Activated T-helper 1 cell treated with anti-CD3 and anti-CD28 coated beads, Interleukin-12 subunit alpha, Interleukin-12 subunit beta, Interleukin-2, Interleukin-4 antibody, amounts not matched to agents 30 ng/mL and 10 ng/mL and 1 ng/mL, durations not matched to agents 14 hours and 24 hours and 36 hours (primary cell): Measurements from ENCODE around the gene DYNC2H1. TPM values are rescaled to one million over a fixed set of nuclear protein-coding genes. Genes with fewer than 3 reads are reported as not detected.

ENCODE experiments used
- DNase-seq: peaks from one replicate; pipeline ENCODE4 v3.0.0; 2021; ENCODE audit warnings: low spot score
- H3K27ac Mint-ChIP-seq: one replicate; pipeline ENCODE4 v1.8.0; 2021; ENCODE audit warnings: mild to moderate bottlenecking, mixed read lengths
- H3K27me3 Mint-ChIP-seq: one replicate; pipeline ENCODE4 v1.8.0; 2022; ENCODE audit warnings: mild to moderate bottlenecking, moderate library complexity, mixed read lengths; ENCODE audit not compliant: insufficient read depth
- H3K36me3 Mint-ChIP-seq: one replicate; pipeline ENCODE4 v1.8.0; 2021; ENCODE audit warnings: low read depth, mixed read lengths
- H3K4me1 Mint-ChIP-seq: one replicate; pipeline ENCODE4 v1.8.0; 2021; ENCODE audit warnings: low read depth, mixed read lengths
- H3K4me3 Mint-ChIP-seq: one replicate; pipeline ENCODE4 v1.8.0; 2021; ENCODE audit warnings: mild to moderate bottlenecking, moderate library complexity, mixed read lengths
- H3K9me3 Mint-ChIP-seq: one replicate; pipeline ENCODE4 v1.8.0; 2021; ENCODE audit warnings: mixed read lengths
- intact Hi-C: fragments of 100-400 bp; cut with micrococcal nuclease; formaldehyde crosslinking; loops from one replicate; pipeline ENCODE4 v1.15.1; 2024
- total RNA-seq: library from RNA; stranded (reverse); gene quantifications from 2 replicates; pipeline ENCODE4 v1.2.3, GENCODE V29; 2022

Gene DYNC2H1
- total RNA-seq, 1 donor from 2014 or later: 1.1 TPM

DNA sequence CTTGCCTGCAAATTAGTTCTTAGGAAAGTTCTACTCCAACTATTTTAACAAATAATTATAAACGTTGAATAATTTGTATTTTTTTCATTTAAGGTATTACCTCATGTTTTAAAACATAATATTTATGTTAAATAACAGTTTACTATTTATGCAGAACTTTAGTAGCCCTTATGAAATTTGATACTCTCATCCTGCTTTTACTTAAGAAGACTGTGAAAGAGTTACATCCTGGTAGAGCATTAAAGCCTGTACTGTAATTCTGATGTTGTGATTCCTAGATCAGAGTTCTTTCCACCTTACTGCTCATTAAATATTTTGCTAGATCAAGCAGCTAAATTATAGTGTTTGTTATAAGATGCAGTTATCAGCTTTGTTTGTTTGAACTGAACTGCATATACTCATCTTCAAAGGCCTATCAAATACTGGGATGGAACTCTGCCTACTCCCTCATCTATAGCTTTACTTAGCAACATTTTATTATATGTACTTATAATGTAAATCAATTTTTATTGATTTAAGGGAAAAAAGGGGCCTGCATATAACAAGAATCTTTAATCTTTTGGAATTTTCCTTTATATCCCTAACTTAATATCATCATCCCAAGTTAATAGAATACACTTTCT is 304.2 kb downstream of the DYNC2H1 start:
- no peak for DNase-seq
- no peak overlapping the region for H3K27ac Mint-ChIP-seq
- no peaks in the 10 kb centered on the region for H3K27me3 Mint-ChIP-seq
- H3K4me3 Mint-ChIP-seq: no peak overlapping the region
- no peaks in the 10 kb centered on the region for H3K36me3 Mint-ChIP-seq
- no peaks in the 10 kb centered on the region for H3K9me3 Mint-ChIP-seq
- intact Hi-C loops: no loop called here
- H3K4me1 Mint-ChIP-seq: no peaks in the 10 kb centered on the region

DNA sequence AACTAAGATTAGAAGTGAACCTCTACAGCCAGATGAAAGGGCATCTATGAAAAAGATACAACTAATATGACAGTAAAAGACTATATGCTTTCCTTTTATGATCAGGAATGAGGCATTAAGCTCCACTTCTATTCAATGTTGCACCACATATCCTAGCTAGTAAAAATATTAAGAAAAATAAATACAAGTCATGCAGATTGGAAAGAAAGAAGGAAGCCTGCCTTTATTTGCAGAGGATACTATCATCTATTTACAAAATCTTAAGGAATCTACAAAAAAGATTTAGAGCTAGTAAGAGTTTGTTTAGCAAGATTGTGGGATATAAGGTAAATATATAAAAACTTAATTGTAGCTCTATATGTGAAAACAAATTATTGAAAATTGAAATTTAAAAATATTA is 308.8 kb downstream of the DYNC2H1 start:
- H3K36me3 Mint-ChIP-seq: no peaks in the 10 kb centered on the region
- no peak for DNase-seq
- no peak overlapping the region for H3K4me3 Mint-ChIP-seq
- no peak overlapping the region for H3K27ac Mint-ChIP-seq
- H3K9me3 Mint-ChIP-seq: peaks cover 4% of the 10 kb centered on the region
- no peaks in the 10 kb centered on the region for H3K4me1 Mint-ChIP-seq
- intact Hi-C loops: no loop called here
- no peaks in the 10 kb centered on the region for H3K27me3 Mint-ChIP-seq

DNA sequence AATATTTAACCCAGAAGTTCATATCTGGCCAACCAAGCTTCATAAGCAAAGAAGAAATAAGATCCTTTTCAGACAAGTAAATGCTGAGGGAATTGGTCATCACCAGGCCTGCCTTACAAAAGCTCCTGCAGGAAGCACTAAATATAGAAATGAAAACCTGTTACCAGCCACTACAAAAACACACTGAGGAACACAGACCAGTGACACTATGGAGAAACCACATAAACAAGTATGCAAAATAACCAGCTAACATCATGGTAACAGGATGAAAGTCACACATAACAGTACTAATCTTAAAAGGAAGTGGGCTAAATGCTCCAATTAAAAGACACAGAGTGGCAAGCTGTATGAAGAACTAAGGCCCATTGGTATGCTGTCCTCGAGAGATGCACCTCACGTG is 311.4 kb downstream of the DYNC2H1 start:
- Mint-ChIP-seq H3K4me3 (no peak overlapping the region), H3K4me1 (no peaks in the 10 kb centered on the region), H3K36me3 (no peaks in the 10 kb centered on the region), H3K27ac (no peak overlapping the region), H3K27me3 (no peaks in the 10 kb centered on the region), H3K9me3 (peaks cover 4% of the 10 kb centered on the region)
- DNase-seq: no peak
- intact Hi-C loops: no loop called here

DNA sequence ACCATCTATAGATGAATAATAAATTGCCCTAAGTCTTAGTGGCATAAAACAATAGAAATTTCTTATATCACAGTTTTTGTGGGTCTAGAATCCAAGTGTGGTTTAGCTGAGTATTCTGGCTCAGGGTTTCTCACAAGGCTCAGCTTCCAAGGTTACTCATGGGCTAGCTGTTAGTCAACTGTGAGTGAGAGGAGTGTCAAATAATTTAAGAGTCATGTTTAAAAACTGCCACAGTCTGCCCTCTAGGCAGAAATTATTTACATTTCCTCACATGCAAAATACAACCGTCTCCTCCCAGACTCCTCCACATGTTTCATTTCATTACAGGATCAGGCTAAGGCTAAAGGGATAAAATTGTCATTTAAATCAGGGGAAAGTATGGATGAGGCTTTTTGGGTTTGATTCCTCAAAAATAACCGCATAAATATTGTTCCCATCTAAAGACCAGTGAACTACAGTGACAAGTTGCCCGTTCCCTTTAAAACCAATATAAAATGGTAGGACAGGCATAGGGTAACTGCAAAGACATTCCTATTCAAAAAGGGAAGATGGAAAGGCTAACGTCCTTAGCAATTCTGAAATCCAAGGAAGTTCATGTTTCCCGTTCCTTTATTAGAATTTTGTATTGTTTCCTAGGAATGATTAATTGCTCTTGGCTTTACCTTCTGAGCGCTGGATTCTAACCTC is 324.3 kb downstream of the DYNC2H1 start:
- no peaks in the 10 kb centered on the region for H3K4me1 Mint-ChIP-seq
- H3K4me3 Mint-ChIP-seq: no peak overlapping the region
- no peaks in the 10 kb centered on the region for H3K36me3 Mint-ChIP-seq
- no peak overlapping the region for H3K27ac Mint-ChIP-seq
- no peaks in the 10 kb centered on the region for H3K27me3 Mint-ChIP-seq
- no peak for DNase-seq
- no peaks in the 10 kb centered on the region for H3K9me3 Mint-ChIP-seq
- intact Hi-C loops: no loop called here

DNA sequence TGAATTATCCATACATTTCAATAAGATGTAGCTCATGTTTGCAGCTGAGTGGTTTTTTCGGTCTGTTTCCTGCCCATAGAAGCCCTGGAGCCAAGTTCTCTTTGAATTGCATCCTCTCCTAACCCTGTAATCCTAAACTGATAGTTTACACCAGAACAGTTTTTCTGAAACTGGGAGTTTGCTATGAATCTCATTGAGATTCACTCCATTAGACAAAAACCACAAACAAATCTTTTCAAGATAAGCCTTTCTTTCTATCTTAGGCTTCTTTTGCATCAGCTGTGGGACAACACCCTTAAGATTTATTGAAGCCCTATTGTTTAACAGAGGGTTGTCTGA is 324.8 kb downstream of the DYNC2H1 start:
- H3K4me3 Mint-ChIP-seq: no peak overlapping the region
- intact Hi-C loops: no loop called here
- no peak overlapping the region for H3K27ac Mint-ChIP-seq
- no peaks in the 10 kb centered on the region for H3K27me3 Mint-ChIP-seq
- no peaks in the 10 kb centered on the region for H3K9me3 Mint-ChIP-seq
- no peaks in the 10 kb centered on the region for H3K36me3 Mint-ChIP-seq
- H3K4me1 Mint-ChIP-seq: no peaks in the 10 kb centered on the region
- no peak for DNase-seq

DNA sequence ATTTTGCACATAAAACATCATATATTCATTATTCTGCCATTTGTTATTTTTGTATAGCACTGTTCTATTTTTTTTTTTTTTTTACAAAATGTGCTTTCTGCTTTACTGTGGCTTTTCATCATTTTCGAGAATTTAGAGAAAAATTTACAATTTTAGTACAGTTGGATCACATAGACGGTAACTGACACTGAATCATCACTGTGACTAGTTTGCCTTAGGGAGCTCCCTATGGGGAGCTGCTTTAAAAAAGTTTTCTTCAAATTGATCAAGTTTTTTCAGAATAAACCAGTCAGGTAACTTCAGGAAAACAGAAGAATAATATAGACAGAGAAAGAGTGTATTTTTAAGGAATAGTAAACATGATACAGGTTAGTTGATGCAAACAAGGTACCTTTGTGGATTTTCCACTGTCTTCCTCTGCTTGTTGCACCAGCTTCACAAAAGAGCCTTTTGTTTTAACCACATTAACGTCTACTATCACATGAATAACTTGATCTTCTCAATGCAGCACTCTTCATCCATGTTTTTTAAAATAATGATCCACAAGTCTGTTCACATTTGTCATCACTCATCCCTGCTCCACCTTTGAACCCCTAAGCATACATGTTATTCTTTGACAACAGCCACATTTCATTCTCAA is 327.0 kb downstream of the DYNC2H1 start:
- Mint-ChIP-seq H3K36me3 (no peaks in the 10 kb centered on the region), H3K27ac (no peak overlapping the region), H3K9me3 (no peaks in the 10 kb centered on the region), H3K4me3 (no peak overlapping the region), H3K27me3 (no peaks in the 10 kb centered on the region), H3K4me1 (no peaks in the 10 kb centered on the region)
- DNase-seq: no peak
- intact Hi-C loops: no loop called here

DNA sequence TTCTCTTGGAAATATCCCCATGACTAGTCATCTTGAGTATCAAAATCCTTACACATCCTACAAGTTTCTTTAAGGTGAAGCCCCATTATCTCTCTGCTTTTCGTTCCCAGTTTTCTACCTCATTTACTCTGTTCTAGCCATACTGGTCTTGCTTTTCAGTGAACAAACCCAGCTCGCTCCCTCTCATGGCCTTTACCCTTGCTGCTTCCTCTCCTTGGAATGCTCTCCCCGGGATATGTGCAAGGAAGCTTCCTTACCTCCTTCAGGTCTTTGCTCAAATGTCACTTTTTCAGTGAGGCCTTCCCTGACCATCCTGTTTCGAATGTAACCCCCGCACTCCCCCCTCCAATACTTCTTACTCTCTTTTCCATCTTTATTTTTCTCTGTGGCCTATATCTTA is 331.8 kb downstream of the DYNC2H1 start:
- no peak overlapping the region for H3K27ac Mint-ChIP-seq
- no peaks in the 10 kb centered on the region for H3K4me1 Mint-ChIP-seq
- no peaks in the 10 kb centered on the region for H3K36me3 Mint-ChIP-seq
- H3K4me3 Mint-ChIP-seq: no peak overlapping the region
- H3K27me3 Mint-ChIP-seq: no peaks in the 10 kb centered on the region
- H3K9me3 Mint-ChIP-seq: no peaks in the 10 kb centered on the region
- no peak for DNase-seq
- intact Hi-C loops: no loop called here

DNA sequence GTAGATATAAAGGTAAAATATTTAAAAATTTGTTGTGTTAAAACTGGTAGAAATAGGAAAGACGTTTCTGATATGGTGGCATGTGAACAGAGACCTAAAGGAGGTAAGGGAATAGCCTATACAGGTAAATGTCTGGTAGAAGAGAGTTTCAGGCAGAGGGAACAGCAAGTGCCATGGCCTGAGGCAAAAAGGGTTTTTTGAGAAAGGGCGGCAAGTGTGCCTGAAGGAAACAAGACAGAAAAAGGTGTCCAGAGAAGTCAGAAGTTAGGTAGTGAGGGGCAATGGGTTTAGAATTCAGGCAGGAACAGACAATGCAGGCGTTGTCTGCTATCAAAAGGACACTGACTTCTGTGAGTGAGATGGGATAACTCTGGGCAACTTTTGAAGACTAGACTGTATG is 339.7 kb downstream of the DYNC2H1 start:
- Mint-ChIP-seq H3K4me1 (no peaks in the 10 kb centered on the region), H3K4me3 (no peak overlapping the region), H3K36me3 (no peaks in the 10 kb centered on the region), H3K27me3 (no peaks in the 10 kb centered on the region), H3K27ac (no peak overlapping the region), H3K9me3 (no peaks in the 10 kb centered on the region)
- intact Hi-C loops: no loop called here
- no peak for DNase-seq

DNA sequence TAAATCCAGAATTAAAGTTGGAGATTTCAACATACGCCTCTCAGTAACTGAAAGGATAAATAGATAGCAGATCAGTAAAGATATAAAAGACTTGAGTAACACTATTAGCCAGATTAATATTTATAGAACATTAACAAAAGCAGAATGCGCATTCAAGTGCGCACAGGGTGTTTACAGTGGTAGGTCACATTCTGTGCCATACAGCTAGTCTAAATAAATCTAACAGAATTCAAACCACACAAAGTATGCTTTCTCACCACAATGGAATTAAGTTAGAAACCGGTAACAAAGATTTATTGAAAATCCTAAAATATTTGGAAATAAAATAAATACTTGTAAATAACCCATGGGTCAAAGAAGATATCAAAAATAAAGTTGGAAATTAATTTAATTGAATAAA is 341.0 kb downstream of the DYNC2H1 start:
- Mint-ChIP-seq H3K4me3 (no peak overlapping the region), H3K4me1 (no peaks in the 10 kb centered on the region), H3K27ac (no peak overlapping the region), H3K27me3 (no peaks in the 10 kb centered on the region), H3K9me3 (no peaks in the 10 kb centered on the region), H3K36me3 (no peaks in the 10 kb centered on the region)
- intact Hi-C loops: no loop called here
- no peak for DNase-seq

DNA sequence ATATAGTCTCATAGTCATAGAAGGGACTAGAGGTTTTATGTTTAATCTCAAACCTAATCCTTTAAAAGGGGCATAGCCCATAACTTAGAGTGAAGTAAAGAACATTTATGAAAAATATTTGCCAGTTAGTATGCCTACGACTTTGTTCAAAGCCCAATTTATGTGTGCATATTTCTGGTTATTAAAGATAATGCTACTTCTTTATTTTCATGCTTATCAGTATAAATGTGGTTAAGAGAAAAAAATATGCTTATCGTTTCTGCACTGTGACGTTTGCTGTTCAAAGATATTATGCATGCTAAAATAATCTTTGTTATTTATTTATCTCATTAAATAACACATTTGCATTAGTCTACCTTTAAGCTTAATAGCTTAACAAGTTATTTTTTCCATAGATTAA is 343.9 kb downstream of the DYNC2H1 start:
- no peak overlapping the region for H3K4me3 Mint-ChIP-seq
- no peak overlapping the region for H3K27ac Mint-ChIP-seq
- no peak for DNase-seq
- H3K36me3 Mint-ChIP-seq: no peaks in the 10 kb centered on the region
- H3K27me3 Mint-ChIP-seq: no peaks in the 10 kb centered on the region
- H3K9me3 Mint-ChIP-seq: no peaks in the 10 kb centered on the region
- H3K4me1 Mint-ChIP-seq: no peaks in the 10 kb centered on the region
- intact Hi-C loops: no loop called here

DNA sequence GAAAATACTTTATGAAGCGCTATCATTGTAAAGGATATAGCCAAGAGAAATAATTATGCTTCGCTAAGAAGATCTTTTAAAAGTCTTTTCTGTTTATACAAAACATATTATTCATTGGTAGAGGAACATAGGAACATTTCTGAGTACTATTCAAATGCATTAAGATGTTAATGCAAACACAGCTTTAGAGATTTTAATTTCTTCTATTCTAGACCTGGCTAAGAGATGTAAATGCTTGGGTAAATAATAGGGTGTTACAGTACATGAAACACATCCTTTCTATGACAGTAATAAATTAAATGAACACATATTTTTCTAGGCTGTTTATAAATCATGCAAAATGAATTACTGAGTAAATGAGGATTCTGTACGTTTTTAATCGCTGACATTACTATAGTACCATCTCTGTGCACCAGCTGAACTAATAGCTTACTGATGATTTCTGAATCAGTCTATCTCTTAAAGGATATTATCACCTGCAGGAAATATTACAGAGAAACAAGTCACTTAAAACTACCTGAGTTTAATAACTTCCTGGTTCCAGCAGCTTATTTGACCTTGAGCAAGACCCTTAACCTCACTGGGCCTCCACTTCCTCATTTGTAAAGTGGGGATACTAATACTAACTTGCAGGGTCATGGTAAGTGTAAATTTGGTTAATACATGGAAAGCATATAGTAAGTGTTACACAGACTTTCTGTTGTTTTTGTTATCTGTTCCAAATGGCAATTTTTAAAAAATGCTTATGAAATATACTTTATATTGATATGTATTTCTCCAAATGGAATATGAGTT is 344.9 kb downstream of the DYNC2H1 start:
- Mint-ChIP-seq H3K4me3 (no peak overlapping the region), H3K4me1 (no peaks in the 10 kb centered on the region), H3K36me3 (no peaks in the 10 kb centered on the region), H3K27ac (no peak overlapping the region), H3K9me3 (no peaks in the 10 kb centered on the region), H3K27me3 (no peaks in the 10 kb centered on the region)
- intact Hi-C loops: no loop called here
- DNase-seq: no peak

DNA sequence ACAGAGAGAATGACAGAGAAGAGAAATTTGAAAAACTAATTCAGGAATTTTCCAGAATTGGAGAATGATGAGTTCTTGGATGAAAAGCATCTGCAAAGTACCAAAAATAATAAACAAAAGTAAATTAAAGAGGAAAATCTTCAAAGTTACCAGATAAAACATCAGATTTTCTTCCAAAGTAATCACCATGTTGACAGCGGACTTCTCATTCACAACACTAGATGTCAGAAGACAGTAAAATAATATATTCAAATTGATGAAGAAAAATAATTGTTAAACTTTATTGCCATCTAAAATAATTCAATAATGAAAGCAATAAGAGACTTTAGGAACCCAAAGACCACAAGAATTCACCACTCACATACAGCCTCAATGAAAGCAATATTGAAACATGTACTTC is 355.2 kb downstream of the DYNC2H1 start:
- Mint-ChIP-seq H3K4me3 (no peak overlapping the region), H3K27me3 (no peaks in the 10 kb centered on the region), H3K4me1 (no peaks in the 10 kb centered on the region), H3K27ac (no peak overlapping the region), H3K36me3 (no peaks in the 10 kb centered on the region), H3K9me3 (no peaks in the 10 kb centered on the region)
- intact Hi-C loops: no loop called here
- no peak for DNase-seq

DNA sequence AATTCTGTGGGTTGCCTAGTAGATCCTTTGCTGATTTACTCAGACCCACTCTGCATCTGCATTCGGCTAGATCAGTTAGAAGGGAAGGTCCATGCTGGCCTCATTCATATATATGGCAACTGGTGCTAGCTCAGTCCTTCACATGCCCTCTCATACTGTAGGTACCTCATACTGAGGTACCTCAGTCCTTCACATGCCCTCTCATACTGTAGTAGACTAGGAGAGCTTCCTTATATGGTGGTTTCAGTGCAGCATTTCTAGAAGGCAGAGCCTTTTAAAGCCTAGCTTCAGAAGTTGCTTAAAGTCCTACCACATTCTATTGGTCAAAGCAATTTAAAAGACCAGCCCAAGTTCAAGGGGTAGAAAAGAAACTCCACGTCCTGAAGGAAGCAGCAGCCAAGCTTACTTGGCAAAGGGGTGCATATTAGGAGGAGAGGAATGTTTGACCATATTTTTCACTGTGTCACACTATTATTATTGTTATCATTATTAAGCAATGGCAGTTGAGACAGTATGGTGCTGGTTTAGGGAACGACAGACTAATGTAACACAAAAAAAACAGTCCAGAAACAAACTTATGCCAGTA is 356.4 kb downstream of the DYNC2H1 start:
- H3K9me3 Mint-ChIP-seq: no peaks in the 10 kb centered on the region
- H3K27ac Mint-ChIP-seq: no peak overlapping the region
- no peak overlapping the region for H3K4me3 Mint-ChIP-seq
- intact Hi-C loops: no loop called here
- DNase-seq: no peak
- H3K36me3 Mint-ChIP-seq: no peaks in the 10 kb centered on the region
- no peaks in the 10 kb centered on the region for H3K27me3 Mint-ChIP-seq
- no peaks in the 10 kb centered on the region for H3K4me1 Mint-ChIP-seq
